Osteocyte (in vitro differentiated cells): Measurements from ENCODE around the gene CNNM2. TPM values are rescaled to one million over a fixed set of nuclear protein-coding genes. Genes with fewer than 3 reads are reported as not detected.

Experiments used
- DNase-seq: peaks from one replicate; pipeline ENCODE4 v3.0.0; 2021; ENCODE audit warnings: mixed read lengths; ENCODE audit not compliant: unreplicated experiment; ENCODE audit errors: extremely low spot score
- H3K27ac Mint-ChIP-seq: one replicate; pipeline ENCODE4 v1.8.0; 2021; ENCODE audit warnings: mild to moderate bottlenecking, mixed read lengths; ENCODE audit not compliant: unreplicated experiment
- H3K27me3 Mint-ChIP-seq: one replicate; pipeline ENCODE4 v1.8.0; 2021; ENCODE audit warnings: mixed read lengths; ENCODE audit not compliant: unreplicated experiment
- H3K36me3 Mint-ChIP-seq: one replicate; pipeline ENCODE4 v1.8.0; 2021; ENCODE audit warnings: mixed read lengths; ENCODE audit not compliant: unreplicated experiment
- H3K4me1 Mint-ChIP-seq: one replicate; pipeline ENCODE4 v1.8.0; 2021; ENCODE audit warnings: mixed read lengths; ENCODE audit not compliant: unreplicated experiment
- H3K4me3 Mint-ChIP-seq: one replicate; pipeline ENCODE4 v1.8.0; 2021; ENCODE audit warnings: mild to moderate bottlenecking, moderate library complexity, mixed read lengths; ENCODE audit not compliant: unreplicated experiment
- H3K9me3 Mint-ChIP-seq: one replicate; pipeline ENCODE4 v1.8.0; 2021; ENCODE audit warnings: mixed read lengths; ENCODE audit not compliant: unreplicated experiment
- CTCF ChIP-seq: fragments of 200-600 bp; sonication (generic); IDR thresholded peaks from 2 replicates; pipeline ENCODE4 v1.5.0; 2021; ENCODE audit warnings: antibody characterized with exemption, mild to moderate bottlenecking, moderate library complexity
- total RNA-seq: library from RNA; stranded (reverse); gene quantifications from 2 replicates; pipeline ENCODE4 v1.2.1, GENCODE V29; 2021

Gene CNNM2
- total RNA-seq, 1 donor from 2014 or later = 11.7 TPM

- Mint-ChIP-seq H3K9me3 (no peaks in the 10 kb centered on the region), H3K27me3 (no peaks in the 10 kb centered on the region), H3K27ac (no peak overlapping the region), H3K4me3 (no peak overlapping the region), H3K36me3 (peaks cover 2% of the 10 kb centered on the region), H3K4me1 (no peaks in the 10 kb centered on the region)
- TF ChIP-seq CTCF = no peak
- no peak for DNase-seq
Measured at GRCh38 chr10:102894466-102895213, 23.5 kb upstream of the CNNM2 start.

- Mint-ChIP-seq H3K4me3 (no peak overlapping the region), H3K9me3 (no peaks in the 10 kb centered on the region), H3K27me3 (no peaks in the 10 kb centered on the region), H3K27ac (no peak overlapping the region), H3K36me3 (no peaks in the 10 kb centered on the region), H3K4me1 (no peaks in the 10 kb centered on the region)
- TF ChIP-seq CTCF = no peak
- no peak for DNase-seq
Measured at GRCh38 chr10:102900006-102900405, 18.1 kb upstream of the CNNM2 start.

GRCh38 chr10:102904346-102904745 is 13.7 kb upstream of the CNNM2 start:
- Mint-ChIP-seq H3K27ac (no peak overlapping the region), H3K4me3 (no peak overlapping the region), H3K4me1 (no peaks in the 10 kb centered on the region), H3K9me3 (no peaks in the 10 kb centered on the region), H3K36me3 (no peaks in the 10 kb centered on the region), H3K27me3 (no peaks in the 10 kb centered on the region)
- no peak for DNase-seq
- no peak for TF ChIP-seq CTCF

GRCh38 chr10:102906507-102906906 is 11.6 kb upstream of the CNNM2 start:
- no peak for TF ChIP-seq CTCF
- Mint-ChIP-seq H3K9me3 (no peaks in the 10 kb centered on the region), H3K27ac (no peak overlapping the region), H3K4me1 (no peaks in the 10 kb centered on the region), H3K36me3 (no peaks in the 10 kb centered on the region), H3K27me3 (no peaks in the 10 kb centered on the region), H3K4me3 (no peak overlapping the region)
- no peak for DNase-seq

GRCh38 chr10:102914781-102915180 is 3.3 kb upstream of the CNNM2 start:
- Mint-ChIP-seq H3K9me3 (no peaks in the 10 kb centered on the region), H3K27me3 (peaks cover 23% of the 10 kb centered on the region), H3K4me3 (no peak overlapping the region), H3K4me1 (peaks cover 19% of the 10 kb centered on the region), H3K36me3 (no peaks in the 10 kb centered on the region), H3K27ac (no peak overlapping the region)
- TF ChIP-seq CTCF = no peak
- no peak for DNase-seq
